HEK293 (cell line): ENCODE measurements around the gene MYO1C.

ENCODE experiments used
- TF ChIP-seq, protein P1 (sequence below): fragments of 450-650 bp; formaldehyde crosslinking; IDR thresholded peaks from 2 replicates; pipeline ENCODE4 v1.5.1; 2016; ENCODE audit warnings: missing biosample characterization, missing genetic modification characterization
- TF ChIP-seq, protein P2 (sequence below): fragments of 450-650 bp; formaldehyde crosslinking; IDR thresholded peaks from 2 replicates; pipeline ENCODE4 v1.5.1; 2016; ENCODE audit warnings: missing biosample characterization, missing genetic modification characterization

DNA sequence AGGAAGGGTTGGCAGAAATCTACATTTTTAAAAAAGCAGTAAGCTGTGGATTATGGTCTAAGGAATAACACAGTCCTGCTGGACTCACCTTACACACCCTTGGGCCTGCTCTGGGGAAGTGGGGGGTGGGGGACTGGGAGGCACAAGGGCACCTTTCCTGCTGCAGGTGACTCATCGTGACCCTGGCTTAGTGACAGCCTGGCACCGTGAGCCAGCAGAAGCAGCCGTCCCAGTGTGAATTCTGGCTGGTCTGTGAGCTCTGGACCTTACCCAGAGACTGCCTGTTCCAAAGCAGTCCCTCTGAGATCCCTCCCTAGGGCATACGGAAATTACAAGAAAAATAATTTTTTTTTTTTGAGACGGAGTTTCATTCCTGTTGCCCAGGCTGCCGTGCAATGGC lies 32.3 kb downstream of the MYO1C start:
- TF ChIP-seq, protein P1, sequence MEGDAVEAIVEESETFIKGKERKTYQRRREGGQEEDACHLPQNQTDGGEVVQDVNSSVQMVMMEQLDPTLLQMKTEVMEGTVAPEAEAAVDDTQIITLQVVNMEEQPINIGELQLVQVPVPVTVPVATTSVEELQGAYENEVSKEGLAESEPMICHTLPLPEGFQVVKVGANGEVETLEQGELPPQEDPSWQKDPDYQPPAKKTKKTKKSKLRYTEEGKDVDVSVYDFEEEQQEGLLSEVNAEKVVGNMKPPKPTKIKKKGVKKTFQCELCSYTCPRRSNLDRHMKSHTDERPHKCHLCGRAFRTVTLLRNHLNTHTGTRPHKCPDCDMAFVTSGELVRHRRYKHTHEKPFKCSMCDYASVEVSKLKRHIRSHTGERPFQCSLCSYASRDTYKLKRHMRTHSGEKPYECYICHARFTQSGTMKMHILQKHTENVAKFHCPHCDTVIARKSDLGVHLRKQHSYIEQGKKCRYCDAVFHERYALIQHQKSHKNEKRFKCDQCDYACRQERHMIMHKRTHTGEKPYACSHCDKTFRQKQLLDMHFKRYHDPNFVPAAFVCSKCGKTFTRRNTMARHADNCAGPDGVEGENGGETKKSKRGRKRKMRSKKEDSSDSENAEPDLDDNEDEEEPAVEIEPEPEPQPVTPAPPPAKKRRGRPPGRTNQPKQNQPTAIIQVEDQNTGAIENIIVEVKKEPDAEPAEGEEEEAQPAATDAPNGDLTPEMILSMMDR (tag by site-specific recombination) = no peak
- TF ChIP-seq, protein P2, sequence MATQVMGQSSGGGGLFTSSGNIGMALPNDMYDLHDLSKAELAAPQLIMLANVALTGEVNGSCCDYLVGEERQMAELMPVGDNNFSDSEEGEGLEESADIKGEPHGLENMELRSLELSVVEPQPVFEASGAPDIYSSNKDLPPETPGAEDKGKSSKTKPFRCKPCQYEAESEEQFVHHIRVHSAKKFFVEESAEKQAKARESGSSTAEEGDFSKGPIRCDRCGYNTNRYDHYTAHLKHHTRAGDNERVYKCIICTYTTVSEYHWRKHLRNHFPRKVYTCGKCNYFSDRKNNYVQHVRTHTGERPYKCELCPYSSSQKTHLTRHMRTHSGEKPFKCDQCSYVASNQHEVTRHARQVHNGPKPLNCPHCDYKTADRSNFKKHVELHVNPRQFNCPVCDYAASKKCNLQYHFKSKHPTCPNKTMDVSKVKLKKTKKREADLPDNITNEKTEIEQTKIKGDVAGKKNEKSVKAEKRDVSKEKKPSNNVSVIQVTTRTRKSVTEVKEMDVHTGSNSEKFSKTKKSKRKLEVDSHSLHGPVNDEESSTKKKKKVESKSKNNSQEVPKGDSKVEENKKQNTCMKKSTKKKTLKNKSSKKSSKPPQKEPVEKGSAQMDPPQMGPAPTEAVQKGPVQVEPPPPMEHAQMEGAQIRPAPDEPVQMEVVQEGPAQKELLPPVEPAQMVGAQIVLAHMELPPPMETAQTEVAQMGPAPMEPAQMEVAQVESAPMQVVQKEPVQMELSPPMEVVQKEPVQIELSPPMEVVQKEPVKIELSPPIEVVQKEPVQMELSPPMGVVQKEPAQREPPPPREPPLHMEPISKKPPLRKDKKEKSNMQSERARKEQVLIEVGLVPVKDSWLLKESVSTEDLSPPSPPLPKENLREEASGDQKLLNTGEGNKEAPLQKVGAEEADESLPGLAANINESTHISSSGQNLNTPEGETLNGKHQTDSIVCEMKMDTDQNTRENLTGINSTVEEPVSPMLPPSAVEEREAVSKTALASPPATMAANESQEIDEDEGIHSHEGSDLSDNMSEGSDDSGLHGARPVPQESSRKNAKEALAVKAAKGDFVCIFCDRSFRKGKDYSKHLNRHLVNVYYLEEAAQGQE (tag by site-specific recombination) = no peak
